GM12873 (cell line): ENCODE measurements around the gene PRKCA.

Experiments used
- CTCF ChIP-seq: IDR thresholded peaks from 2 replicates; pipeline ENCODE4 v1.5.1; 2012; ENCODE audit warnings: low read depth, mild to moderate bottlenecking, moderate library complexity, low read length, control low read depth; ENCODE audit not compliant: insufficient read depth; ENCODE audit errors: missing control alignments

Gene PRKCA

GRCh38 chr17:66814570-66814969 is 512.2 kb downstream of the PRKCA start:
- no peak for TF ChIP-seq CTCF

GRCh38 chr17:66817750-66818149 is 515.3 kb downstream of the PRKCA start:
- TF ChIP-seq CTCF: no peak

- no peak for TF ChIP-seq CTCF
Observed at GRCh38 chr17:66819466-66819865, 517.1 kb downstream of the PRKCA start.

GRCh38 chr17:66822009-66822408 is 519.6 kb downstream of the PRKCA start:
- TF ChIP-seq CTCF: no peak

- no peak for TF ChIP-seq CTCF
Observed at GRCh38 chr17:66826856-66827255, 524.4 kb downstream of the PRKCA start.

- TF ChIP-seq CTCF: no peak
Observed at GRCh38 chr17:66829386-66829864, 527.0 kb downstream of the PRKCA start.

- TF ChIP-seq CTCF: no peak
Observed at GRCh38 chr17:66829883-66830282, 527.5 kb downstream of the PRKCA start.
